GM19023 (cell line): ENCODE results near the gene MYO18A.
"Not testable (repeated sequence)": the region's sequence is repeated elsewhere in the genome, so short reads cannot be mapped to it uniquely, and the experiment has no call there.

Source experiments
- ATAC-seq: cut with Tn5 transposase; IDR thresholded peaks from one replicate; pipeline ENCODE4 v1.9.1; 2021; ENCODE audit warnings: mild to moderate bottlenecking, moderate library complexity; ENCODE audit not compliant: unreplicated experiment

MYO18A gene

DNA sequence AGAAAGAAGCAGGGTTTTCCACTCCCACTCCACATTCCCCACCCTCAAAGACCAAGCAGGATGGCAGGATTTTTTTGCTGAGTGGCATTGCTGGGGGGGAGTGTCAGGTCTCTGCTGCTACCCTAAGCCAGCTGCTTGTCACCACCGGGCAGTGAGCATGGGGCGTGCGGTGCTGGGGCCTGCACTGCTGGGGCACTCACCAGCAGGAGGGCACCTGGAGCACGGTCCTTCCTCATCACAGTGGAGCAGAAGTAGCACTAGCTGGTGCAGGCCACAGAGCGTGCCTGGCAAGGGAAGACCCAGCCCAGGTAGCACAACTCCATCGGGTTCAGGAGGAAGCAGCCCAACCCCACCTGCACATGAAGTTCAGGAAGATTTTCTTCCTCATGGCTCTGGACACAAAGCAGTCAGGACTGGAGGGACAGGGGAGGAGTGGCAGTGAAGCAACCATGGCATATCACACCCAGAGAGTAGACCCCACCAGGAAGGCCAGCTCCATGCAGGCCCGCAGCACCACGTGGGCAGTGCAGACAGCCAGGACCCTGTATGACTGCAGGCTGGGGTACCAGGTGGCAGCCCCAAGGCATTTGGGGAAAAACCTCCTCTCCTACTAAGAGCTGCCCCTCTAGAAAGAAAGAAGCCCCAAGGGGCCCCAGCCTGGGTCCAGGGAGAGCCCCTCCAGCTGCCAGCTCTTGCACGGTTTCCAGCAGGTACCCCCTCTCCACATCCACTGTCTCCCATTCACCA is 16.7 kb upstream of the MYO18A start:
- ATAC-seq, result no peak

- no peak for ATAC-seq
Observed at GRCh38 chr17:29195465-29196081, 15.4 kb upstream of the MYO18A start.

DNA sequence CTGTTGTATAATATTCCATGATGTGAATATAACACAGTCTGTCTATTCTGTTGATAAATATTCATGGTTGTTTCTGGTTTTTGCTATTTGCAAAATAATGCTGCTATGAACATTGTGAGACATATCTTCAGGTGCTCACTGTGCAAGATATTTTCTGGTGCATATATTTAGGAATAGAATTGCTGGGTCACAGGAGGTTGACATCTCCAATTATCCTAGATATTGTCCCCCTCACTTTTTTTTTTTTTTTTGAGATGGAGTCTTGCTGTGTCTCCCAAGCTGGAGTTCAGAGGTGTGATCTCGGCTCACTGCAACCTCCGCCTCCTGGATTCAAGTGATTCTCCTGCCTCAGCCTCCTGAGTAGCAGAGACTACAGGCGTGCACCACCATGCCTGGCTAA is 14.5 kb upstream of the MYO18A start:
- ATAC-seq, result no peak

DNA sequence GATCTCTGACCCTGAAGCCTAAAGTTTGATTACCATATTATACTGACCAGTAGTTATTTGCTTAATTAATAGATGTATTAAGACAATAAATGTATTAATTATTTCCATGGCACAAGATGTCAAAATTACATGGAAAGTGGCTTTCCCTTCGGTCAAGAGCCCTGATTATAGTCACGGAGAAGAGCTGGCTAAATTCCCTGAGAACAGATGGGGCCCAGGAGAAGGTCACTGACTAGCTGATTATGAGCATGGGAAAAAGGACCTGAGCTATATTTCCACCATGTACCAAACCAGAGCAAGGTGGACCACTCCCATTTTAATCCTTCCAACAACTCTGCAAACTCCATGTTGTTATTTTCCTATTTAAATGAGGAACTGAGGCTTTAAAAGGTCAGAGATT is 12.9 kb upstream of the MYO18A start:
- ATAC-seq, result no peak

GRCh38 chr17:29190592-29191207 is 10.5 kb upstream of the MYO18A start:
- ATAC-seq, result no peak

DNA sequence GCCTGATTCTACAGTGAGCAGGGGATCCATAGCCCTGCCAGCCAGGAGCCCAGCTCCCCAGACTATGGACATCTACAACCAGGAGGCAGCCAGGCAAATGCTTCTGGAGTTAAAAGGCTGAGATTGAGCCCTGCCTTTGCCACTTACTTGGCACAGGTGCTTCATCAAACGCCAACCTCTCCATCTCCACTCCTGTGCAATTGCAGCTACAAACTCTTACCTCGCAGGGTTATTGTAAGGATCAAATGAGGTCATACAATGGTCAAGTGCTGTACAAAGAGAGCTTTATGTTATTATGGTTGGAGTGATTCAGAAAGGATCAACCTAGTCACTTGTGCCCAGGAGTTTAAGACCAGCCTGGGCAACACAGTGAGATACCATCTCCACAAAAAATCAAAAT is 9.8 kb upstream of the MYO18A start:
- ATAC-seq, result no peak

DNA sequence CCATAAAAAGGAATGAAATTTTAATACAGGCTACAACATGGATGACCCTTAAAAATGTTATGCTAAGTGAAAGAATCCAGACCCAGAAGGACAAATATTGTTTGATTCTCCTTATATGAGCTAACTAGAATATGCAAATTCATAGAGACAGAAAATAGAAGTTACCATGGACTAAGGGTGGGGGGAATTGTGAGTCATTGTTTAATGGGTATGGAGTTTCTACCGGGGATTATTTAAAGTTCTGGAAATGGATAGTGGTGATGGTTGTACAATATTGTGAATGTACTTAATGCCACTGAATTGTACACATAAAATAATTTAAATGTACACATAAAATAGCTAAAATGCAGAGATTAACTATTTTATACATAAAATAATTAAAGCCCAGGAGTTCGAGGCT is 9.2 kb upstream of the MYO18A start:
- no peak for ATAC-seq

DNA sequence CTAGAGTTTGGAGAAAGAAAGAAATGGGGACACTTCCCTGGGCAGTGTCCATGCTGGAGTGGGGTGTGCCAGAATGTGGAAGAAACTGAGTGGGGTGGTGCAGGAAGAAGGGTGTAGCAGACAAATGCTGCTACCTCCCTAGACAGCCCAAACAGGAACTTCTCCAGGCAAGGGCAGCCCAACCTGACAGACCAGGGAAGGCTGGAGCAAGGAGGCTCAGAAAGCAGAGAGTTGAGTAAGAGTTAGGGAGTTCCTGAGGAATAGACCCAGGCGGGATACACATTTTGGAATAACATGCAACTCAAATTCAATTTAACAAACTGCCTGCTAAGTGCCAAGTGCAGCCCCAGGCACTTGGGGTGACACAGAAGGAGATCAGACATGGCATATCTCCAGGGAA is 1.0 kb upstream of the MYO18A start:
- ATAC-seq, result no peak

DNA sequence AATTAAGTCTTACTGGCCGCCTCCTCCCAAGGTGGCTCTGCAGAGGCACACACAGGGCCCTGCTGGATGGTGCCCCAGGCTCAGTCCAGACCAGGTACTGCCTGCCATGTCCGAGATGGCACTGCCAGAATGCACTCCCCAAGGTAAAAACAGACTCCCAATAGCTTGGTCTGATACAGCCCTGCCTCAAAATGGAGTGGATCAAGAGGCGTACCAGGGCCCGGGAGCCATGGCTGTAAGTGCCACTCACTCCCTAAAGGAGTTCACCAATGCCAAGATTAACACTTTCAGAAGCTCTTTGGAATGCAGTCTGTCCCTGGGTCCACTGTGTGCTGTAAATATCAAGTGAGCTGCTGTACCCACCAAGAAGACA is 576 bp upstream of the MYO18A start:
- no peak for ATAC-seq

GRCh38 chr17:29179232-29180033 is 765 bp downstream of the MYO18A start:
- no peak for ATAC-seq

- no peak for ATAC-seq
Observed at GRCh38 chr17:29178750-29179231, 1.4 kb downstream of the MYO18A start.

DNA sequence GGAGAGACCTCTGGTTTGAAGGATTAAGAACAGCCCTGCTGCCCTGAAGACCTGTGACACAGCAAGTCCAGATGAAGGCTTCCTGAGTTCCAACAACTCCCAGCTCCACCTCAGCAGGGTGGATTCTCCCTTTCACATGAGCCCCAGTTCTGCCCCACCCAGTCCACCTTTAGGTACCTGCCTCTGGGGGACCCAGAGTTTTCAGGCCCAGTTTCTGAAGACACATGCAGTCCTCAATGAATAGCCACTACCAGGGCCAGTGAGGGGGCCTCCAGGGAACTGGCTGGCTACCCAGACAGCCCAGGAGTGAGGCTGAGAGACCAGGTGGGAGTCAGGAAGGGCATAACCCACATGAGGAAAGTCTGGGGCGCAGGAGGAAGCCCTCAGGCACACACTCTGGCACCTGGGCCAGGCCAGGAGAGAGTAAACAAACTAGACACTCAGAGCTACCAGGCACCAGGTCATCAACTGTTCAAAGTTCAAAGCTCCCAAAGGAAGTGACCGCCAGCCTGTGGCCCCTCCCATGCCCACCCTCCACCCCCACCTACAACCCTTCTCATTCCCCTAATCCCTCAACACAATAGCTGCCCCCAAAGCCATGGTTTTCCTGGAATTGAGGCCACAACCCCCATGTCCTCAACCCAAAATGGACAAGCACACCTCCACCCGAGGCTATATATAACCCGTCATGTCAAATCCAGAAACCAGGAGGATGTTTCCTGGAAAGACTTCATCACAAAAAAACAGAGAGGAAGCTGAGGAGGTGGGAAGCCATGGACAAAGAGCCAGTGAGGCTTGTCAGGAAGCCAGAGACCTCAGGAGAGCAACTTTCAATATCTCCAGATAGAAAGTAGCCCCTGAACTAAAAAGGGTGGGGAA is 2.1 kb downstream of the MYO18A start:
- no peak for ATAC-seq

DNA sequence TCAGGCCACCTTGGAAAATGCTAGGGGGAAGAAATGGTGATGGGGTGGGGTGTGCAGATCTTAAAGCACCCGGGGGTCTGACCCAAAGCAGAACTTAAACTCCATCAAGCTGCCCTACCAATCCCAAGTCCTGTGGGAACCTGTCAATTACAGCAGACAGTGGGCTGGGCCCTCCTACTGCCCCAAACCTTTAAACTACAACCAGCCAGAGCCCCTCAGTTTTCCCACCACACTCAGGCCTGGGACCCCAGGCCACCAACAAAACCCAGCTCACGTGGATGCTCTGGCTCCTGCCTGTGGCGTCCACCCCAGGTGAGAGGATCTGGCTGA is 2.7 kb downstream of the MYO18A start:
- no peak for ATAC-seq

- peak; percentile 46 for ATAC-seq
Observed at GRCh38 chr17:29176558-29177351, 3.4 kb downstream of the MYO18A start.

GRCh38 chr17:29175349-29175748 is 4.8 kb downstream of the MYO18A start:
- ATAC-seq, result no peak

DNA sequence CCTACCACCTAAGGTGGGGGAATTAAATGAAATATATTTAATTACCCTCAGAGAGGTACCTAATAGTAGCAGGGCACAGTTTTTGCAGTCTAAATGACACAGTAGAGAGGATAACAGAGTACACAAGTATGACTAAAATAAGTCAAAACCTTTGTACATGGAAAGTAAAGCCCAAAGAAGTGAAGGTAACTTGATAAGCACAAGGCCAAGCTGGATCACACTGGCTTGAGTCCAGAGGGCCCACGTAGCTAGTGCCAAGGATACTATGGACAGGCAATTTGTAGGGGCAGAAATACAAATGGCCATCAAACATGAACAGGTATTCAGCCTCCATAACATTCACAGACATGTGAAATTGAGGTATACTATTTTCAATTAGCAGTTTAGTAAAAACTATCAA is 7.6 kb downstream of the MYO18A start:
- no peak for ATAC-seq

GRCh38 chr17:29170682-29171081 is 9.5 kb downstream of the MYO18A start:
- ATAC-seq, result no peak

GRCh38 chr17:29169806-29170591 is 10.2 kb downstream of the MYO18A start:
- no peak for ATAC-seq

DNA sequence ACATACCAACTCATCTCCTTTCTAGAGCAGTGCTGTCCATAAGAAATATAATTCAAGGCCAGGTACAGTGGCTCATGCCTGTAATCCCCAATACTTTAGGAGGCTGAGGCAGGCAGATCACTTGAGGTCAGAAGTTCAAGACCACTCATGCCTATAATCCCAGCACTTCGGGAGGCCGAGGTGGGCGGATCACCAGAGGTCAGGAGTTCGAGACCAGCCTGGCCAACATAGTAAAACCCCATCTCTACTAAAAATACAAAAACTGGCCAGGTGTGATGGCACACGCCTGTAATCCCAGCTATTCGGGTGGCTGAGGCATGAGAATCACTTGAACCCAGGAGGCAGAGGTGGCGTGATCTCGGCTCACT is 11.5 kb downstream of the MYO18A start:
- ATAC-seq, result not testable (repeated sequence)
